Large intestine (tissue), 3 donors: ENCODE results near the gene HNF4A. TPM values are rescaled to one million over a fixed set of nuclear protein-coding genes. Genes with fewer than 3 reads are reported as not detected.
"Not testable (repeated sequence)": the region's sequence is repeated elsewhere in the genome, so short reads cannot be mapped to it uniquely, and the experiment has no call there.

Experiments
- DNase-seq, 2 donors: peaks; one replicate each; pipeline versions ENCODE4 v3.0.0 to v3.0.0-alpha.2; 2013
- H3K27ac ChIP-seq: one replicate; pipeline ENCODE4 v1.5.1; 2013; ENCODE audit warnings: low read length
- H3K27me3 ChIP-seq: 2 replicates; pipeline ENCODE4 v1.6.1; 2013; ENCODE audit warnings: low read length; ENCODE audit not compliant: control insufficient read depth, insufficient read depth
- H3K36me3 ChIP-seq: 2 replicates; pipeline ENCODE4 v1.6.1; 2013; ENCODE audit warnings: low read length; ENCODE audit not compliant: control insufficient read depth, insufficient read depth
- H3K4me1 ChIP-seq: one replicate; pipeline ENCODE4 v1.6.1; 2013; ENCODE audit warnings: low read length; ENCODE audit not compliant: control insufficient read depth, insufficient read depth
- H3K4me3 ChIP-seq: one replicate; pipeline ENCODE4 v1.5.1; 2013; ENCODE audit warnings: low read length
- H3K9me3 ChIP-seq: one replicate; pipeline ENCODE4 v1.6.1; 2013; ENCODE audit warnings: mild to moderate bottlenecking, low read depth, low read length, moderate library complexity; ENCODE audit not compliant: control insufficient read depth
- WGBS: methylation state at CpG from one replicate; pipeline ENCODE4 v1.1.5; 2013; ENCODE audit warnings: low lambda C conversion rate; ENCODE audit not compliant: insufficient coverage; 5-methylcytosine and 5-hydroxymethylcytosine counted together
- polyA plus RNA-seq: library from polyadenylated mRNA; unstranded; fragments of 120-200 nt; gene quantifications from one replicate; pipeline ENCODE4 v1.2.1, GENCODE V29; 2013

The HNF4A gene
- polyA plus RNA-seq, 1 donor: 259 TPM

DNA sequence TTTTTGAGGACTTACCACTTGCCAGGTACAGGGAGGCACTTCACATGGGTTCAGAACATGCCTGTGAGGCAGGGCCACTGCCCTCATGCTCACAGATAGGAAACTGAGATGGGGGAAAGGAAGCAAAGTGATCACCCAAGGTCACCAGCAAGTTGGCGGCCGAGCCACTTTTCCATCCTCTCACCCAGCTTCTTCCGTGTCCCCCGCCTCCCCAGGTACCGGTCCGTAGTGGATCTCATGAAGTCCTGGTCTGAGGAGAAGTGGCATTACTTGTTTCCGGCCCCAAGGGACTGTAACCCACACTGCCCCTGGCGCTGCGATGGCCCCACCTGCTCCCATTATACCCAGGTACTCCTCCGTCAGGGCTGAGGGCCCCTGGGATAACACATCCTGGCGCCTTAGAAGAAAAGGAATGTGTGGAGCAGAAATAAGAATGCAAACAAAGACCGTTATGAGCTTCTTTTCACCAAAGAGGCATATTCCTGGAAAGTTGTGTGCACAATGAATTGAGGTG is 12.3 kb upstream of the HNF4A start:
- Histone ChIP-seq H3K36me3 (peaks cover 9% of the 10 kb centered on the region), H3K4me1 (no peaks in the 10 kb centered on the region), H3K4me3 (no peak overlapping the region), H3K27ac (no peak overlapping the region), H3K9me3 (no peaks in the 10 kb centered on the region), H3K27me3 (no peaks in the 10 kb centered on the region)
- WGBS: 63% methylated on average over 1 of the region's 12 CpGs
- no peak for DNase-seq

- DNase-seq: no peak
- no peaks in the 10 kb centered on the region for H3K27me3 ChIP-seq
- no peak overlapping the region for H3K27ac ChIP-seq
- no peaks in the 10 kb centered on the region for H3K9me3 ChIP-seq
- WGBS: no CpG with 5 or more reads among the region's 4 CpGs
- no peaks in the 10 kb centered on the region for H3K4me1 ChIP-seq
- peaks cover 11% of the 10 kb centered on the region for H3K36me3 ChIP-seq
- H3K4me3 ChIP-seq: no peak overlapping the region
Observed at GRCh38 chr20:44344723-44345122, 10.8 kb upstream of the HNF4A start.

DNA sequence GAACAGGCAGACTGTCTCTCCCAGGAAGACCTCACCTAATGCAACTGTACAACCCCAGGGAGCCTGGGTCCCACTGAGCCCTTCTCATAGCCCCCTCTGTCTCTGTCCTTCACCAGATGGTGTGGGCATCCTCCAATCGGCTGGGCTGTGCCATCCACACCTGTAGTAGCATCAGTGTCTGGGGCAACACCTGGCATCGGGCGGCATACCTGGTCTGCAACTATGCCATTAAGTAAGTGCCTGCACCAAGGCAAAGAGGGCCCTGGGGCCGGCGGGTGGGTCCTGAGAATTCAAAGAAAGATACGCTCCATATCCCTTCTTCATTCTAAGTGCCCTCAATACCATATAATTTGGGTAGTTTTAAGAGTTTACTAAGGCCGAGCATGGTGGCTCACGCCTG is 10.4 kb upstream of the HNF4A start:
- no peak overlapping the region for H3K27ac ChIP-seq
- no peaks in the 10 kb centered on the region for H3K4me1 ChIP-seq
- H3K36me3 ChIP-seq: peaks cover 11% of the 10 kb centered on the region
- DNase-seq: no peak
- no CpG with 5 or more reads among the region's 8 CpGs for WGBS
- no peaks in the 10 kb centered on the region for H3K9me3 ChIP-seq
- no peaks in the 10 kb centered on the region for H3K27me3 ChIP-seq
- H3K4me3 ChIP-seq: no peak overlapping the region

DNA sequence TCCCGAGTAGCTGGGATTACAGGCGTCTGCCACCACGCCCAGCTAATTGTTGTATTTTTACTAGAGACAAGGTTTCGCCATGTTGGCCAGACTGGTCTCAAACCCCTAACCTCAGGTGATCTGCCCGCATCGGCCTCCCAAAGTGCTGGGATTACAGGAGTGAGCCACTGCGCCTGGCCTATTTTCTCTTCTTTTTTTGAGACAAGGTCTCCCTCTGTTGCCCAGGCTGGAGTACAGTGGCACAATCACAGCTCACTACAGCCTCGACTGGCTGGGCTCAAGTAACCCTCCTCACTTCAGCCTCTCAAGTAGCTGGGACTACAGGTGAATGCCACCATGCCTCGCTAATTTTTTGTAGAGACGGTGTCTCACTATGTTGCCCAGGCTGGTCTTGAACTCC is 9.6 kb upstream of the HNF4A start:
- WGBS: 100% methylated on average over 1 of the region's 10 CpGs
- H3K36me3 ChIP-seq: peaks cover 11% of the 10 kb centered on the region
- not testable (repeated sequence) for H3K27ac ChIP-seq, DNase-seq, H3K4me1 ChIP-seq, H3K27me3 ChIP-seq, H3K9me3 ChIP-seq, H3K4me3 ChIP-seq

DNA sequence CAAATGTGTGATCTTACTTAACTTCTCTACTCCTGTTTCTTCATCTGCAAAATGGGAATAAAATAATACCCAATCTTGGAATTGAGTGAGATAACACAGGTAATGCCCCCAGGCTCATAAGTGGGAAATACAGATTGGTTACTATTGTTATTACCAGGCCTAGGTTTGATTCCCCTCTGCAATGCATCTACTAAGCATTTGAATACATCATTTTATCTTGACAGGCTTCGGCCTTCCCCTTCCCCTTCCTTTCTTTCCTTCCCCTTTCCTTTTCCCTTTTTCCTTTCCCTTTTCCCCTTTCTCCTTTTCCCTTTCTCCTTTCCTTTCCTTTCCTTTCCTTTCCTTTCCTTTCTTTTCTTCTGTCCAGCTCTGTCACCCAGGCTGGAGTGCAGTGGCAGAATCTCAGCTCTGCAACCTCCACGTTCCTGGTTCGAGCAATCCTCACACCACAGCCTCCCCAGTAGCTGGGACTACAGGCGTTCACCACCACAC is 7.3 kb upstream of the HNF4A start:
- no peak for DNase-seq
- 86% methylated on average over 1 of the region's 4 CpGs for WGBS
- peaks cover 11% of the 10 kb centered on the region for H3K36me3 ChIP-seq
- H3K4me3 ChIP-seq: no peak overlapping the region
- H3K9me3 ChIP-seq: no peaks in the 10 kb centered on the region
- H3K27me3 ChIP-seq: no peaks in the 10 kb centered on the region
- no peak overlapping the region for H3K27ac ChIP-seq
- H3K4me1 ChIP-seq: peaks cover 25% of the 10 kb centered on the region

- no peak overlapping the region for H3K27ac ChIP-seq
- no CpG with 5 or more reads among the region's 3 CpGs for WGBS
- no peak overlapping the region for H3K4me3 ChIP-seq
- DNase-seq: no peak
- H3K36me3 ChIP-seq: peaks cover 11% of the 10 kb centered on the region
- no peaks in the 10 kb centered on the region for H3K27me3 ChIP-seq
- peaks cover 25% of the 10 kb centered on the region for H3K4me1 ChIP-seq
- no peaks in the 10 kb centered on the region for H3K9me3 ChIP-seq
Observed at GRCh38 chr20:44349349-44349748, 6.2 kb upstream of the HNF4A start.

DNA sequence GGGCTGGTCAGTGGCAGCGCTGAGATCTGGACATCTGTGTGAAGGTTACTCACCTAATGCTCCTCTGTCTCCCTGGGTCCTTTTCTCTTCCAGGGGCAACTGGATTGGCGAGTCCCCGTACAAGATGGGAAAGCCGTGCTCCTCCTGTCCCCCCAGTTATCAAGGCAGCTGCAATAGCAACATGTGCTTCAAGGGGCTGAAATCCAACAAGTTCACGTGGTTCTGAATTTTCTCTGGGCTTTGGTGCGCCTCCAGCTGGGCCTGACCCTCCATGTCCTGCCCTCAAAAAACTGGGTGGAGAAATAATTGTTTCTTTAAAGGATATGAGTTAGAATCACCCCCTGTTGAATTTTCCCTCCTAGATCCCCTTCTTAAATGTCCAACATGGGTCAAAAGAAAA is 4.9 kb upstream of the HNF4A start:
- H3K9me3 ChIP-seq: no peaks in the 10 kb centered on the region
- peak overlapping the region; percentile 89 for H3K27ac ChIP-seq
- 100% methylated on average over 1 of the region's 6 CpGs for WGBS
- H3K4me3 ChIP-seq: no peak overlapping the region
- H3K36me3 ChIP-seq: peaks cover 8% of the 10 kb centered on the region
- peak in 1 of 2 donors; percentile 69 for DNase-seq
- no peaks in the 10 kb centered on the region for H3K27me3 ChIP-seq
- H3K4me1 ChIP-seq: peaks cover 29% of the 10 kb centered on the region

DNA sequence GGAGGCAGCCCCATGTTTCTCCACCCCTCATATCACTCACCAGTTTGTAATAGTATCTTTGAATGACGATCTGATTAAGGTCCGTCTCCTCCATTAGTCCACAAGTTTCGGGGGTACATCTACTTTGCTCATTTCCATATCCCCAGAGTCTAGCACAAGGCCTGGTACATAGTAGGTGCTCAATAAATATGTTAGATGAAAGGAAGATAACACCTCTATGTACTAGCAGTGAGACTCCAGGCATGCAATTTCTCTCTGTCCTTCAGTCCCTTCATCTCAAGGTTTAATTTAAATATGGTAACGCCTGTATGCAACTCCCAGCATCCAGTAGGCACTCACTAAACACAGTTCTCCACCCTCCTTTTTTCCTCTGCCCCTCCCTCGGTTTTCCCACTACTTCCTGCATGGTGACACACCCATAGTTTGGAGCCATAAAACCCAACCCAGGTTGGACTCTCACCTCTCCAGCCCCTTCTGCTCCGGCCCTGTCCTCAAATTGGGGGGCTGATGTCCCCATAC is 461 bp upstream of the HNF4A start:
- Histone ChIP-seq H3K4me1 (peaks cover 33% of the 10 kb centered on the region), H3K36me3 (peaks cover 8% of the 10 kb centered on the region), H3K9me3 (no peaks in the 10 kb centered on the region), H3K4me3 (peak overlapping the region; percentile 65), H3K27me3 (no peaks in the 10 kb centered on the region), H3K27ac (peak overlapping the region; percentile 96)
- peak in 1 of 2 donors; percentile 88 for DNase-seq
- WGBS: 7% methylated on average over 3 of the region's 6 CpGs

DNA sequence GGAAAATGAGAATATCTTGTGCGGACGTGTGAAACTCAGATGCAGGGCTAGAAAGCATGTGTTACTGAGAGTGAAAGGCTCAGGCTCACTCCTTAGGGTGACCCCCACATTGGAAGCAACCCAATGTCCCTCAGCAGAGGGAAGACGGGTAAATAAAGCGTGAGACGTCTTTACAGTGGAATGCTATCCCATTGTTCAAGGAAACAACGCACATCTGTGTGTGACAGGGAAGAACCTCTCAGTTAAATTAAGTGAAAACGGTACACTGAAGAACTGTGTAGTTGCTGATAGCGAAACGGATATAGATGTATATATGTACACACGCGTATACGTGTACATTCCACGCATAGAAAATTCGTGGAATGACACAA is 839 bp downstream of the HNF4A start:
- WGBS: 22% methylated on average over 3 of the region's 14 CpGs
- peak overlapping the region; percentile 65 for H3K4me3 ChIP-seq

GRCh38 chr20:44357020-44357419 is 1.5 kb downstream of the HNF4A start:
- Histone ChIP-seq H3K27ac (peak overlapping the region; percentile 96), H3K9me3 (no peaks in the 10 kb centered on the region), H3K36me3 (peaks cover 8% of the 10 kb centered on the region), H3K4me3 (peak overlapping the region; percentile 65), H3K27me3 (no peaks in the 10 kb centered on the region), H3K4me1 (peaks cover 18% of the 10 kb centered on the region)
- DNase-seq: no peak
- WGBS: no CpG with 5 or more reads among the region's 2 CpGs

More for the DNA sequence above, 839 bp downstream of the HNF4A start:
- Histone ChIP-seq H3K9me3 (no peaks in the 10 kb centered on the region), H3K4me1 (peaks cover 24% of the 10 kb centered on the region), H3K36me3 (peaks cover 8% of the 10 kb centered on the region), H3K27me3 (no peaks in the 10 kb centered on the region), H3K27ac (peak overlapping the region; percentile 96)
- DNase-seq: no peak

DNA sequence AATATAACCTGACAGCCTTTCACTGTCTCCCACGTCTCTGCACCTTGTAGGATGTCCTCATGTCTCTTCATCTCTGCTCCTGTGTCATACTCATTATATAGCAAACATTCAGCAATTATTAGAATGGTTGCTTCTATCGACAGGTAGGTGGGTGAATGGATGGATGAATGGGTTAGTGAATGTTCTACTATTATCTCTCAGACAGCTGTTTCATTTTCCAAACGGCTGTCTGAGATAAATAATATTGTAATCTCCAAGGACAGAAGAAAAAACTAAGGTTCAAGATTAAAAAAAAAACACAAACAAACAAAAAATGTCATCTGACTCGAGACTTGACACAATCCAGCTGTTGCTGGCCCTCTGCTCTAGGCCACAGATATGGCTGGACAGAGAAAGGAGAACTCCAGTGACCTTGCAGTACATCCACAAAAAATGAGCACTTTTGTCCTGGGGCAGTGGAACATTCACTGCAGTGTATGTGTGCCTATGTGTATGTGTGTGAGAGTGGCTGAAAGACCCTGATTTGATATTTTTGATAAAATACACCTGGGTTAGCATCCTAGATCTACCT is 2.1 kb downstream of the HNF4A start:
- Histone ChIP-seq H3K27me3 (no peaks in the 10 kb centered on the region), H3K4me1 (peaks cover 12% of the 10 kb centered on the region), H3K4me3 (peak overlapping the region; percentile 65), H3K27ac (no peak overlapping the region), H3K36me3 (peaks cover 8% of the 10 kb centered on the region), H3K9me3 (no peaks in the 10 kb centered on the region)
- WGBS: 19% methylated on average over 3 of the region's 4 CpGs
- DNase-seq: no peak
